Islet of Langerhans (tissue), 1 donor: ENCODE results near the gene NFATC2IP.
A peak's percentile ranks its signal among the peaks of the same experiment; 100 is the strongest.

ENCODE experiments used
- FAIRE-seq: peaks from one replicate; lab custom pipeline; 2011; peaks lifted over from hg19 to GRCh38; lab: Jason Lieb, UNC

Gene NFATC2IP

GRCh38 chr16:28950648-28951409, at the start of gene NFATC2IP:
NFATC2IP (plus strand) TSS chr16:28950937; CDS start chr16:28951012, 75 bp downstream.
- FAIRE-seq: peak; percentile 36

- FAIRE-seq: no peak
These were observed 48.9 kb upstream of the NFATC2IP start for GRCh38 chr16:28901862-28902261.

- no peak for FAIRE-seq
These were observed 47.8 kb upstream of the NFATC2IP start for GRCh38 chr16:28902909-28903308.

- no peak for FAIRE-seq
These were observed 47.2 kb upstream of the NFATC2IP start for GRCh38 chr16:28903344-28904042.

- no peak for FAIRE-seq
These were observed 46.4 kb upstream of the NFATC2IP start for GRCh38 chr16:28904363-28904762.

- no peak for FAIRE-seq
These were observed 45.9 kb upstream of the NFATC2IP start for GRCh38 chr16:28904828-28905227.

GRCh38 chr16:28905229-28905754, 45.4 kb upstream of the NFATC2IP start:
- FAIRE-seq: no peak

GRCh38 chr16:28905800-28906372, 44.9 kb upstream of the NFATC2IP start:
- no peak for FAIRE-seq

- FAIRE-seq: no peak
These were observed 40.4 kb upstream of the NFATC2IP start for GRCh38 chr16:28910086-28911031.

GRCh38 chr16:28912558-28912957, 38.2 kb upstream of the NFATC2IP start:
- FAIRE-seq: no peak

GRCh38 chr16:28913946-28914724, 36.6 kb upstream of the NFATC2IP start:
- FAIRE-seq: no peak

- no peak for FAIRE-seq
These were observed 35.6 kb upstream of the NFATC2IP start for GRCh38 chr16:28915181-28915580.

GRCh38 chr16:28917095-28917494, 33.6 kb upstream of the NFATC2IP start:
- FAIRE-seq: no peak

GRCh38 chr16:28918698-28919097, 32.0 kb upstream of the NFATC2IP start:
- no peak for FAIRE-seq

GRCh38 chr16:28923231-28923587, 27.5 kb upstream of the NFATC2IP start:
- no peak for FAIRE-seq

- FAIRE-seq: no peak
These were observed 26.9 kb upstream of the NFATC2IP start for GRCh38 chr16:28923652-28924398.

GRCh38 chr16:28924399-28924761, 26.4 kb upstream of the NFATC2IP start:
- no peak for FAIRE-seq

GRCh38 chr16:28924762-28925385, 25.9 kb upstream of the NFATC2IP start, which contains the start of gene RABEP2:
RABEP2 (minus strand) TSS chr16:28925238; CDS start chr16:28925163, 75 bp downstream.
- no peak for FAIRE-seq

GRCh38 chr16:28925386-28926228, 25.1 kb upstream of the NFATC2IP start:
- FAIRE-seq: no peak
